Esophagus squamous epithelium (tissue), 5 donors: ENCODE results near the gene GINS2. TPM values are rescaled to one million over a fixed set of nuclear protein-coding genes. Genes with fewer than 3 reads are reported as not detected.

ENCODE experiments used
- DNase-seq: peaks from one replicate; lab custom pipeline; 2025; lab: John Stamatoyannopoulos, UW
- H3K27ac ChIP-seq, 4 donors: fragments of 200-600 bp; sonication (generic); one replicate each; pipeline ENCODE4 v1.5.1; 2016 to 2019; ENCODE audit warnings: mild to moderate bottlenecking in 1 of 4
- H3K27me3 ChIP-seq, 4 donors: fragments of 200-600 bp; sonication (generic); 1 replicate in 3 of 4; 2 replicates in 1 of 4; pipeline versions ENCODE4 v1.5.1 to v1.6.0; 2017 to 2021; ENCODE audit warnings: antibody characterized with exemption in 1 of 4
- H3K36me3 ChIP-seq, 3 donors: fragments of 200-600 bp; sonication (generic); one replicate each; pipeline ENCODE4 v1.5.1; 2016 to 2019
- H3K4me1 ChIP-seq, 3 donors: fragments of 200-600 bp; sonication (generic); one replicate each; pipeline ENCODE4 v1.5.1; 2017 to 2019
- H3K4me3 ChIP-seq, 4 donors: fragments of 200-600 bp; sonication (generic); 1 replicate in 3 of 4; 2 replicates in 1 of 4; pipeline ENCODE4 v1.5.1; 2016 to 2019; ENCODE audit warnings: mild to moderate bottlenecking in 2 of 4, moderate library complexity in 1 of 4
- H3K9me3 ChIP-seq, 3 donors: fragments of 200-600 bp; sonication (generic); one replicate each; pipeline ENCODE4 v1.5.1; 2016 to 2019
- CTCF ChIP-seq, 6 experiments: fragments of 450-650 bp in 4 of 6; fragments of 200-600 bp in 2 of 6; sonication (generic) in 2 of 6; IDR thresholded peaks; one replicate each; pipeline ENCODE4 v1.5.1; 2016 to 2019; ENCODE audit warnings: antibody characterized with exemption in 6 of 6, mild to moderate bottlenecking in 4 of 6, moderate library complexity in 4 of 6
- POLR2A ChIP-seq, 4 donors: fragments of 450-650 bp; IDR thresholded peaks; one replicate each; pipeline ENCODE4 v1.6.1; 2017; ENCODE audit warnings: antibody characterized with exemption in 4 of 4, mild to moderate bottlenecking in 4 of 4, moderate library complexity in 3 of 4
- WGBS, 2 donors: methylation state at CpG; one replicate each; pipeline ENCODE4 v1.1.5; 2018; 5-methylcytosine and 5-hydroxymethylcytosine counted together
- intact Hi-C: fragments of 100-400 bp; cut with DNase I; formaldehyde crosslinking; loops from one replicate; pipeline ENCODE4 v1.15.0; 2022
- total RNA-seq, 4 donors: library from RNA; depleted of rRNA; stranded (reverse); fragments of >200 nt; gene quantifications; one replicate each; pipeline ENCODE4 v1.1.0, GENCODE V29; 2016
- donor health status: DM: yes; HTN: yes; CAD: no.

The GINS2 gene
- total RNA-seq, 4 donors from 2014 or later: 2.5 to 12.6 (median 6.7) TPM

- H3K27ac ChIP-seq: peak overlapping the region in 1 of 4 donors; percentile 34
- H3K27me3 ChIP-seq: no peaks in the 10 kb centered on the region
- TF ChIP-seq CTCF (IDR thresholded peaks at IDR 0.05): peak; percentile 70 to 86 (median 82)
- TF ChIP-seq POLR2A (IDR thresholded peaks at IDR 0.05): no peak
- peaks cover 4 to 10% (median 4%) of the 10 kb centered on the region in 3 donors for H3K4me1 ChIP-seq
- 0 to 83% methylated on average over 2 to 3 of the region's 12 CpGs for WGBS, 2 donors
- H3K36me3 ChIP-seq: peaks cover 55 to 100% (median 69%) of the 10 kb centered on the region in 3 donors
- no peaks in the 10 kb centered on the region for H3K9me3 ChIP-seq
- intact Hi-C loops: no loop called here
- no peak overlapping the region for H3K4me3 ChIP-seq
- DNase-seq: no peak
Measured at GRCh38 chr16:85659805-85660511, 28.8 kb downstream of the GINS2 start.

- Histone ChIP-seq H3K27ac (no peak overlapping the region), H3K36me3 (peaks cover 55 to 100% (median 69%) of the 10 kb centered on the region in 3 donors), H3K4me3 (no peak overlapping the region), H3K4me1 (peaks cover 4 to 12% (median 4%) of the 10 kb centered on the region in 3 donors), H3K27me3 (no peaks in the 10 kb centered on the region), H3K9me3 (no peaks in the 10 kb centered on the region)
- no peak for DNase-seq
- intact Hi-C loops: no loop called here
- 73 to 91% methylated on average over 4 to 8 of the region's 8 CpGs for WGBS, 2 donors
- TF ChIP-seq CTCF (IDR thresholded peaks at IDR 0.05) (no peak), POLR2A (IDR thresholded peaks at IDR 0.05) (no peak)
Measured at GRCh38 chr16:85659336-85659735, 29.4 kb downstream of the GINS2 start.

- intact Hi-C loops: no loop called here
- no peaks in the 10 kb centered on the region for H3K9me3 ChIP-seq
- no peaks in the 10 kb centered on the region for H3K27me3 ChIP-seq
- H3K27ac ChIP-seq: no peak overlapping the region
- H3K4me1 ChIP-seq: peaks cover 4 to 18% (median 7%) of the 10 kb centered on the region in 3 donors
- no peak overlapping the region for H3K4me3 ChIP-seq
- no peak for TF ChIP-seq CTCF (IDR thresholded peaks at IDR 0.05)
- H3K36me3 ChIP-seq: peaks cover 53 to 100% (median 67%) of the 10 kb centered on the region in 3 donors
- 89 to 94% methylated on average over 8 to 12 of the region's 18 CpGs for WGBS, 2 donors
- no peak for DNase-seq
Measured at GRCh38 chr16:85658504-85659326, 30.0 kb downstream of the GINS2 start.

DNA sequence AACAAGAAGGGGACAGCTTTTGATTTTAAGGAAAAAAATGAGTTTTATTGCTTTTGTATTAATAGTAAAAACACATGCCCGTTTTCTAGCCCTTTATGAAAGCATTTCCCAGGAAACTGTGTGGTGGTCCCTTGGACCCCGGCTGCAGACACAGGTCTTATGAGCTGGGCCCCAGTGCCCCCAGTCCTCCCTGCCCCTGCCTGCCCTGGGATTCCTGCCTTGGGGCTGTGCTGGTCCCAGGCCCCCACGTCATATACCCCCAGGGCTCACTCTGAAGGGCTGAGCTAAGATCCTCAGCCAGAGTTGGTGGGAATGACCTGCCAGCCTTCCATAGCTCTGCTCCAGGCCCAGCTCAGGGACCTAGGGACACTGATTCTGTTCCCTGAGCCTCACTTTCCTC, 30.8 kb downstream of the GINS2 start:
- intact Hi-C loops: no loop called here
- peaks cover 8 to 24% (median 12%) of the 10 kb centered on the region in 3 donors for H3K4me1 ChIP-seq

More for the DNA sequence above, 30.8 kb downstream of the GINS2 start:
- H3K27ac ChIP-seq: no peak overlapping the region
- H3K9me3 ChIP-seq: no peaks in the 10 kb centered on the region
- no peaks in the 10 kb centered on the region for H3K27me3 ChIP-seq
- H3K4me3 ChIP-seq: no peak overlapping the region
- 83 to 90% methylated on average over 2 of the region's 3 CpGs for WGBS, 2 donors
- no peak for DNase-seq
- TF ChIP-seq CTCF (IDR thresholded peaks at IDR 0.05) (no peak), POLR2A (IDR thresholded peaks at IDR 0.05) (no peak)
- H3K36me3 ChIP-seq: peaks cover 46 to 93% (median 60%) of the 10 kb centered on the region in 3 donors
